Endothelial cell of umbilical vein (primary cell): ENCODE data around the gene GEMIN5. TPM values are rescaled to one million over a fixed set of nuclear protein-coding genes. Genes with fewer than 3 reads are reported as not detected.

ENCODE experiments used
- Bru-seq: library from RNA; stranded (reverse); fragments of 400-500 nt; gene quantifications from one replicate; lab custom pipeline; 2021; lab: Mats Ljungman, UMichigan
- BruChase-seq, 2 experiments: library from RNA; stranded (reverse); fragments of 400-500 nt; gene quantifications; one replicate each; lab custom pipeline; 2021; lab: Mats Ljungman, UMichigan
- BruUV-seq: library from RNA; stranded (reverse); fragments of 400-500 nt; replicated peaks from 2 replicates; lab custom pipeline; 2021; lab: Mats Ljungman, UMichigan
- CTCF ChIA-PET: fragments of 300-600, 350-600 bp; sonication (Branson Sonifier 250); formaldehyde crosslinking; loops from one replicate; lab custom pipeline; 2021; ENCODE audit warnings: antibody characterized with exemption, inconsistent platforms; lab: Charles Lee
- POLR2A ChIA-PET: fragments of 300-600, 350-600 bp; sonication (Branson Sonifier 250); formaldehyde crosslinking; loops from one replicate; lab custom pipeline; 2021; ENCODE audit warnings: antibody characterized with exemption, inconsistent platforms; lab: Charles Lee
- DNase-seq: peaks from one replicate; pipeline ENCODE4 v3.0.0-alpha.2; 2011; ENCODE audit warnings: low read depth, low spot score
- FAIRE-seq: peaks from 2 replicates; lab custom pipeline; 2011; peaks lifted over from hg19 to GRCh38; lab: Jason Lieb, UNC
- H2AFZ ChIP-seq: 2 replicates; pipeline ENCODE4 v1.6.0; 2012; ENCODE audit warnings: low read depth, low read length, control low read depth, inconsistent platforms
- H3K27ac ChIP-seq: 2 replicates; pipeline ENCODE4 v1.5.1; 2011; ENCODE audit warnings: low read depth, mild to moderate bottlenecking, control low read depth, low read length, moderate library complexity; ENCODE audit not compliant: insufficient read depth
- H3K27me3 ChIP-seq, 2 experiments: 2 replicates each; pipeline versions ENCODE4 v1.6.0 to v1.6.1; 2011; ENCODE audit warnings: low read length in 2 of 2, mixed read lengths in 1 of 2; ENCODE audit not compliant: control insufficient read depth in 2 of 2, insufficient read depth in 2 of 2
- H3K36me3 ChIP-seq, 2 experiments: 2 replicates in 1 of 2; 3 replicates in 1 of 2; pipeline ENCODE4 v1.5.1; 2011; ENCODE audit warnings: low read length in 2 of 2, mild to moderate bottlenecking in 1 of 2, moderate library complexity in 1 of 2; ENCODE audit not compliant: control insufficient read depth in 2 of 2, insufficient read depth in 2 of 2; ENCODE audit errors: extremely low read depth in 1 of 2
- H3K4me1 ChIP-seq: 3 replicates; pipeline ENCODE4 v1.5.1; 2011; ENCODE audit warnings: mild to moderate bottlenecking, low read length; ENCODE audit not compliant: control insufficient read depth, insufficient read depth; ENCODE audit errors: extremely low read depth
- H3K4me2 ChIP-seq: 2 replicates; pipeline ENCODE4 v1.6.1; 2011; ENCODE audit warnings: low read length, control low read depth, mixed read lengths; ENCODE audit not compliant: insufficient read depth
- H3K4me3 ChIP-seq, 3 experiments: fragments of 200-600 bp in 1 of 3; sonication (generic), shearing (Covaris generic) in 1 of 3; replicated peaks in 1 of 3; 2 replicates each; pipeline ENCODE4 v1.5.1; 2011 to 2016; ENCODE audit warnings: control low read depth in 3 of 3, low read length in 3 of 3, mild to moderate bottlenecking in 2 of 3, inconsistent platforms in 1 of 3, low read depth in 1 of 3, moderate library complexity in 1 of 3; ENCODE audit not compliant: insufficient read depth in 1 of 3
- H3K79me2 ChIP-seq: 2 replicates; pipeline ENCODE4 v1.6.0; 2012; ENCODE audit warnings: low read length, inconsistent platforms; ENCODE audit not compliant: control insufficient read depth, insufficient read depth
- H3K9ac ChIP-seq: replicated peaks from 2 replicates; pipeline ENCODE3; 2011; ENCODE audit warnings: low read length, control low read depth; ENCODE audit not compliant: insufficient read depth; ENCODE audit errors: extremely low read depth
- H3K9me1 ChIP-seq: replicated peaks from 3 replicates; pipeline ENCODE4 v1.6.0; 2011; ENCODE audit warnings: mild to moderate bottlenecking, low read length; ENCODE audit not compliant: control insufficient read depth, insufficient read depth; ENCODE audit errors: extremely low read depth
- H3K9me3 ChIP-seq: replicated peaks from 2 replicates; pipeline ENCODE4 v1.5.1; 2012; ENCODE audit warnings: low read length, inconsistent platforms; ENCODE audit not compliant: control insufficient read depth, insufficient read depth
- H4K20me1 ChIP-seq: replicated peaks from 2 replicates; pipeline ENCODE3; 2011; ENCODE audit warnings: mild to moderate bottlenecking, low read length; ENCODE audit not compliant: control insufficient read depth, insufficient read depth; ENCODE audit errors: extremely low read depth
- MAX ChIP-seq: IDR thresholded peaks from 2 replicates; pipeline ENCODE4 v1.6.1; 2011; ENCODE audit not compliant: insufficient read depth, insufficient read length
- MYC ChIP-seq: IDR thresholded peaks from one replicate; pipeline ENCODE4 v1.6.1; 2011; ENCODE audit warnings: mild to moderate bottlenecking, low read depth, low read length
- POLR2A ChIP-seq: IDR thresholded peaks from 2 replicates; pipeline ENCODE4 v1.6.1; 2012; ENCODE audit warnings: low read depth, mild to moderate bottlenecking, control low read depth, low read length
- POLR2AphosphoS5 ChIP-seq: IDR thresholded peaks from 2 replicates; pipeline ENCODE4 v1.6.1; 2012; ENCODE audit warnings: low read depth, mild to moderate bottlenecking, control low read depth, low read length, moderate library complexity; ENCODE audit not compliant: insufficient read depth
- dilution Hi-C: fragments of 300-500 bp; cut with MboI; formaldehyde crosslinking; loops from one replicate; pipeline ENCODE4 v1.15.0; 2019; ENCODE audit warnings: low sequenced_read_pairs; ENCODE audit not compliant: extremely low pct_ligation_motif_present
- intact Hi-C: fragments of 100-400 bp; cut with micrococcal nuclease; formaldehyde crosslinking; loops from one replicate; pipeline ENCODE4 v1.10.0; 2022
- long read RNA-seq: library from polyadenylated mRNA; stranded (forward); transcript quantifications from one replicate; pipeline ENCODE4 v2.0.0, GENCODE V29; 2021
- polyA minus RNA-seq, 3 experiments: library from RNA; depleted of rRNA, polyadenylated mRNA; stranded (reverse); fragments of >200 nt; gene quantifications; 1 replicate in 1 of 3; 2 replicates in 2 of 3; pipeline ENCODE4 v1.2.3, GENCODE V29; 2011
- polyA plus RNA-seq, 4 experiments: library from polyadenylated mRNA; depleted of rRNA in 3 of 4; stranded (reverse) in 3 of 4; unstranded in 1 of 4; fragments of >200 nt; gene quantifications; 2 replicates each; pipeline versions ENCODE4 v1.2.1 to v1.2.3, GENCODE V29; 2011 to 2012; ENCODE audit warnings: missing spikeins in 1 of 4
- total RNA-seq: library from RNA; stranded (reverse); gene quantifications from 2 replicates; pipeline ENCODE4 v1.2.3, GENCODE V29; 2021

The GEMIN5 gene
- total RNA-seq (18.6 and 23.1 TPM in 2 replicates), polyA plus RNA-seq (6.1 and 7.2 TPM in 2 replicates), polyA minus RNA-seq (15.2 and 17.1 TPM in 2 replicates), Bru-seq, nascent RNA (percentile 71 among the genes with signal in this experiment), BruChase-seq, experiment 1, labeled RNA remaining after a 6-hour chase (percentile 75 among the genes with signal in this experiment), BruChase-seq, experiment 2, labeled RNA remaining after a 2-hour chase (percentile 68 among the genes with signal in this experiment)
- 8.7 and 9.0 TPM in 2 replicates for polyA plus RNA-seq (2011; cell fraction: cytosol; rRNA removed)
- polyA plus RNA-seq (2011; cell fraction: nucleus; rRNA removed), result 11.7 and 11.8 TPM in 2 replicates
- 10.7 and 16.9 TPM in 2 replicates for polyA plus RNA-seq (2012)
- 15.7 TPM for polyA minus RNA-seq (2011; cell fraction: cytosol; rRNA and poly(A)+ RNA removed)
- polyA minus RNA-seq (2011; cell fraction: nucleus; rRNA and poly(A)+ RNA removed), result 9.2 and 11.3 TPM in 2 replicates
- long read RNA-seq, full-length matches to known transcripts, result 20 of 30 reads
- long read RNA-seq, partial matches to known transcripts, result 6 of 30 reads
- long read RNA-seq, other reads (novel, unspliced or antisense), result 4 of 30 reads

- CTCF ChIA-PET, result interaction anchor here (1.0 to 2.1 kb wide), 8 partner anchors 11 to 209 kb away, joined by 3 to 7 read pairs (median 3); no protein-coding TSS in a partner anchor
- Histone ChIP-seq H3K27ac (no peak within 1 kb of the TSS), H3K4me3 (peak within 1 kb of the TSS; percentile 46 to 95 (median 69)), H3K4me2 (peak within 1 kb of the TSS; percentile 96), H3K27me3 (no peaks in the 10 kb centered on the region), H3K9me1 (no peaks in the 10 kb centered on the region), H4K20me1 (no peaks in the 10 kb centered on the region), H3K9ac (peak within 1 kb of the TSS; percentile 55), H3K36me3 (no peaks in the 10 kb centered on the region), H3K79me2 (peaks cover 36% of the 10 kb centered on the region), H3K4me1 (peaks cover 29% of the 10 kb centered on the region), H3K9me3 (no peaks in the 10 kb centered on the region), H2AFZ (peak within 1 kb of the TSS; percentile 76)
- POLR2A ChIA-PET, result interaction anchor here (1.4 kb wide), 1 partner anchor 79 kb away, joined by 5 read pairs; the partner anchor contains the start of gene CNOT8
- DNase-seq (peak; percentile 88), FAIRE-seq (peak; percentile 88)
- no TSS peak for BruUV-seq
- dilution Hi-C loops, result no loop called here
- intact Hi-C loops, result loop anchor here (2.0 kb wide), 1 partner anchor 79 kb away; the partner anchor contains the start of gene CNOT8
- TF ChIP-seq MYC (peak; percentile 93), POLR2AphosphoS5 (peak; percentile 81), POLR2A (no peak), MAX (peak; percentile 71)
Observed at GRCh38 chr5:154937718-154938466, at the start of gene GEMIN5. TSS of gene GEMIN5 (minus strand) at chr5:154938211. CDS start at chr5:154938133, 78 bp downstream.
